Testis (tissue), 3 donors: ENCODE data around the gene HORMAD1. TPM values are rescaled to one million over a fixed set of nuclear protein-coding genes. Genes with fewer than 3 reads are reported as not detected.
A peak's percentile ranks its signal among the peaks of the same experiment; 100 is the strongest.
"Not testable (repeated sequence)": the region's sequence is repeated elsewhere in the genome, so short reads cannot be mapped to it uniquely, and the experiment has no call there.

Experiments
- DNase-seq: peaks from one replicate; pipeline ENCODE4 v3.0.0-alpha.2; 2019
- H3K27ac ChIP-seq, 2 donors: fragments of 200-600 bp; sonication (generic); one replicate each; pipeline ENCODE4 v1.5.1; 2019
- H3K27me3 ChIP-seq: fragments of 200-600 bp; sonication (generic); one replicate; pipeline ENCODE4 v1.5.1; 2019
- H3K36me3 ChIP-seq: fragments of 200-600 bp; sonication (generic); one replicate; pipeline ENCODE4 v1.5.1; 2017; ENCODE audit warnings: low read depth; ENCODE audit errors: missing control alignments
- H3K4me1 ChIP-seq: fragments of 200-600 bp; sonication (generic); one replicate; pipeline ENCODE4 v1.5.1; 2019
- H3K4me3 ChIP-seq, 2 donors: fragments of 200-600 bp; sonication (generic); one replicate each; pipeline ENCODE4 v1.5.1; 2017 to 2019
- H3K9me3 ChIP-seq: fragments of 200-600 bp; sonication (generic); one replicate; pipeline ENCODE4 v1.5.1; 2017
- CTCF ChIP-seq, 3 experiments: fragments of 450-650 bp in 2 of 3; fragments of 200-600 bp in 1 of 3; sonication (generic) in 1 of 3; IDR thresholded peaks; one replicate each; pipeline ENCODE4 v1.5.1; 2016 to 2019; ENCODE audit warnings: antibody characterized with exemption in 3 of 3, mild to moderate bottlenecking in 2 of 3, moderate library complexity in 1 of 3
- POLR2A ChIP-seq: fragments of 450-650 bp; IDR thresholded peaks from one replicate; pipeline ENCODE4 v1.6.1; 2017; ENCODE audit warnings: antibody characterized with exemption, mild to moderate bottlenecking, moderate library complexity
- WGBS, 2 donors: methylation state at CpG; one replicate each; pipeline ENCODE4 v1.1.5; 2018; 5-methylcytosine and 5-hydroxymethylcytosine counted together
- intact Hi-C: fragments of 100-400 bp; cut with DNase I; formaldehyde crosslinking; loops from one replicate; pipeline ENCODE4 v1.15.1; 2023; ENCODE audit warnings: low total_unique reads
- polyA plus RNA-seq: library from polyadenylated mRNA; stranded (reverse); fragments of 350-450 nt; fragmentation: Illumina TruSeq; extraction: RNeasy Lipid Tissue Mini Kit (QIAGEN cat#74804); gene quantifications from one replicate; pipeline ENCODE4 v1.2.3, GENCODE V29; 2014; ENCODE audit warnings: low read depth, low replicate concordance; ENCODE audit not compliant: insufficient read depth
- total RNA-seq, 2 donors: library from RNA; depleted of rRNA; stranded (reverse); fragments of >200 nt; gene quantifications; one replicate each; pipeline ENCODE4 v1.2.3, GENCODE V29; 2016

HORMAD1 gene
- total and polyA plus RNA-seq, 3 donors from 2014 or later: 56.6 to 164 (median 89.9) TPM

- no peaks in the 10 kb centered on the region for H3K4me1 ChIP-seq
- no peaks in the 10 kb centered on the region for H3K36me3 ChIP-seq
- intact Hi-C loops: no loop called here
- H3K27ac ChIP-seq: peak overlapping the region; percentile 24 to 59
- DNase-seq: peak; percentile 25
- 77 to 82% methylated on average over 21 of the region's 21 CpGs for WGBS, 2 donors
- TF ChIP-seq POLR2A: no peak
- no peak for TF ChIP-seq CTCF (IDR thresholded peaks at IDR 0.05)
- H3K9me3 ChIP-seq: no peaks in the 10 kb centered on the region
- H3K4me3 ChIP-seq: peak overlapping the region; percentile 49 to 56
- no peaks in the 10 kb centered on the region for H3K27me3 ChIP-seq
Measured at GRCh38 chr1:150720098-150720497, 597 bp downstream of the HORMAD1 start.

- 78 to 85% methylated on average over 11 of the region's 11 CpGs for WGBS, 2 donors
- no peaks in the 10 kb centered on the region for H3K36me3 ChIP-seq
- no peaks in the 10 kb centered on the region for H3K4me1 ChIP-seq
- no peak overlapping the region for H3K27ac ChIP-seq
- TF ChIP-seq POLR2A (no peak), CTCF (IDR thresholded peaks at IDR 0.05) (no peak)
- no peaks in the 10 kb centered on the region for H3K27me3 ChIP-seq
- no peaks in the 10 kb centered on the region for H3K9me3 ChIP-seq
- intact Hi-C loops: no loop called here
- H3K4me3 ChIP-seq: no peak overlapping the region
- no peak for DNase-seq
Measured at GRCh38 chr1:150718225-150718891, 2.3 kb downstream of the HORMAD1 start.

GRCh38 chr1:150709031-150709430 lies 11.7 kb downstream of the HORMAD1 start:
- DNase-seq, H3K4me1 ChIP-seq, H3K4me3 ChIP-seq, H3K9me3 ChIP-seq, H3K27me3 ChIP-seq, H3K27ac ChIP-seq, intact Hi-C loops, H3K36me3 ChIP-seq: not testable (repeated sequence)
- WGBS, 2 donors: 76 to 80% methylated on average over 1 of the region's 1 CpG

- Histone ChIP-seq H3K27me3 (no peaks in the 10 kb centered on the region), H3K36me3 (no peaks in the 10 kb centered on the region), H3K4me1 (no peaks in the 10 kb centered on the region), H3K4me3 (no peak overlapping the region), H3K27ac (no peak overlapping the region), H3K9me3 (no peaks in the 10 kb centered on the region)
- TF ChIP-seq POLR2A: no peak
- no peak for TF ChIP-seq CTCF (IDR thresholded peaks at IDR 0.05)
- intact Hi-C loops: no loop called here
- 94 to 95% methylated on average over 2 of the region's 2 CpGs for WGBS, 2 donors
- DNase-seq: no peak
Measured at GRCh38 chr1:150708595-150708994, 12.1 kb downstream of the HORMAD1 start.

GRCh38 chr1:150706091-150706490 lies 14.6 kb downstream of the HORMAD1 start:
- Histone ChIP-seq H3K36me3 (no peaks in the 10 kb centered on the region), H3K4me1 (no peaks in the 10 kb centered on the region), H3K27ac (no peak overlapping the region), H3K9me3 (no peaks in the 10 kb centered on the region), H3K4me3 (no peak overlapping the region), H3K27me3 (no peaks in the 10 kb centered on the region)
- intact Hi-C loops: no loop called here
- 77 to 90% methylated on average over 1 of the region's 1 CpG for WGBS, 2 donors
- no peak for TF ChIP-seq POLR2A
- TF ChIP-seq CTCF (IDR thresholded peaks at IDR 0.05): no peak
- DNase-seq: no peak
